NCI-H510A treated with DMSO at 0.1 percent for 48 hours (cell line): ENCODE results near the gene KCNQ1OT1.

Experiments
- DNase-seq: peaks from one replicate; lab custom pipeline; 2025; lab: John Stamatoyannopoulos, UW

The KCNQ1OT1 gene

GRCh38 chr11:2581931-2582350 lies 117.9 kb downstream of the KCNQ1OT1 start:
- no peak for DNase-seq

GRCh38 chr11:2581151-2581930 lies 118.5 kb downstream of the KCNQ1OT1 start:
- DNase-seq: no peak

- DNase-seq: no peak
These were observed 119.2 kb downstream of the KCNQ1OT1 start for GRCh38 chr11:2580571-2581001.

GRCh38 chr11:2580061-2580421 lies 119.8 kb downstream of the KCNQ1OT1 start:
- no peak for DNase-seq

GRCh38 chr11:2579315-2580060 lies 120.3 kb downstream of the KCNQ1OT1 start:
- DNase-seq: no peak

GRCh38 chr11:2578929-2579270 lies 120.9 kb downstream of the KCNQ1OT1 start:
- no peak for DNase-seq

- DNase-seq: no peak
These were observed 121.5 kb downstream of the KCNQ1OT1 start for GRCh38 chr11:2577991-2578928.

- DNase-seq: no peak
These were observed 122.5 kb downstream of the KCNQ1OT1 start for GRCh38 chr11:2577031-2577990.

- DNase-seq: no peak
These were observed 123.2 kb downstream of the KCNQ1OT1 start for GRCh38 chr11:2576549-2576948.

- no peak for DNase-seq
These were observed 123.7 kb downstream of the KCNQ1OT1 start for GRCh38 chr11:2576111-2576510.

GRCh38 chr11:2575591-2576051 lies 124.2 kb downstream of the KCNQ1OT1 start:
- DNase-seq: no peak

GRCh38 chr11:2574553-2575535 lies 125.0 kb downstream of the KCNQ1OT1 start:
- DNase-seq: no peak

GRCh38 chr11:2574043-2574552 lies 125.7 kb downstream of the KCNQ1OT1 start:
- DNase-seq: no peak

- no peak for DNase-seq
These were observed 126.4 kb downstream of the KCNQ1OT1 start for GRCh38 chr11:2573240-2574042.

- no peak for DNase-seq
These were observed 127.1 kb downstream of the KCNQ1OT1 start for GRCh38 chr11:2572491-2573239.

GRCh38 chr11:2571598-2572281 lies 128.1 kb downstream of the KCNQ1OT1 start:
- no peak for DNase-seq

- no peak for DNase-seq
These were observed 128.8 kb downstream of the KCNQ1OT1 start for GRCh38 chr11:2570841-2571597.
